Panc1 (cell line): ENCODE results near the gene AKIRIN2. TPM values are rescaled to one million over a fixed set of nuclear protein-coding genes. Genes with fewer than 3 reads are reported as not detected.
"Not testable (repeated sequence)": the region's sequence is repeated elsewhere in the genome, so short reads cannot be mapped to it uniquely, and the experiment has no call there.

ENCODE experiments used
- ATAC-seq: fragments of 200-7000 bp; cut with Tn5 transposase; 2 replicates; pipeline ENCODE4 v1.9.1; 2020; ENCODE audit warnings: mild to moderate bottlenecking, moderate library complexity
- BruUV-seq: library from RNA; stranded (reverse); fragments of 400-500 nt; replicated peaks from 2 replicates; lab custom pipeline; 2021; lab: Mats Ljungman, UMichigan
- CTCF ChIA-PET: fragments of 300-600 bp; sonication (Branson Sonifier 250); formaldehyde crosslinking; loops from one replicate; lab custom pipeline; 2022; ENCODE audit warnings: antibody characterized with exemption; lab: Charles Lee
- POLR2A ChIA-PET: fragments of 300-600 bp; sonication (Branson Sonifier 250); formaldehyde crosslinking; loops from one replicate; lab custom pipeline; 2022; ENCODE audit warnings: antibody characterized with exemption; lab: Charles Lee
- DNase-seq: peaks from one replicate; pipeline ENCODE4 v3.0.0-alpha.2; 2010; ENCODE audit warnings: low read depth, low spot score
- H3K27ac ChIP-seq: 2 replicates; pipeline ENCODE4 v1.5.1; 2011; ENCODE audit warnings: mild to moderate bottlenecking, low read length, inconsistent platforms
- H3K27me3 ChIP-seq: fragments of 200-500 bp; sonication (Bioruptor generic); 2 replicates; pipeline ENCODE4 v1.6.0; 2014; ENCODE audit warnings: low read length, inconsistent platforms; ENCODE audit not compliant: control insufficient read depth, insufficient read depth
- H3K36me3 ChIP-seq: fragments of 200-500 bp; sonication (Bioruptor generic); 2 replicates; pipeline ENCODE4 v1.5.1; 2014; ENCODE audit warnings: inconsistent platforms, mild to moderate bottlenecking, low read length, moderate library complexity; ENCODE audit not compliant: control insufficient read depth, insufficient read depth
- H3K4me1 ChIP-seq: 2 replicates; pipeline ENCODE4 v1.5.1; 2011; ENCODE audit warnings: inconsistent platforms, mild to moderate bottlenecking, low read length, moderate library complexity; ENCODE audit not compliant: control insufficient read depth, insufficient read depth
- H3K4me3 ChIP-seq, 2 experiments: 2 replicates each; pipeline ENCODE4 v1.5.1; 2011 to 2012; ENCODE audit warnings: low read depth in 2 of 2, low read length in 2 of 2, mild to moderate bottlenecking in 2 of 2, inconsistent platforms in 1 of 2, moderate library complexity in 1 of 2
- H3K9me3 ChIP-seq: fragments of 200-500 bp; sonication (Bioruptor generic); 2 replicates; pipeline ENCODE4 v1.5.1; 2014; ENCODE audit warnings: low read depth, mild to moderate bottlenecking, inconsistent platforms, low read length, moderate library complexity; ENCODE audit not compliant: control insufficient read depth, insufficient read depth
- POLR2AphosphoS5 ChIP-seq: IDR thresholded peaks from 2 replicates; pipeline ENCODE4 v1.6.1; 2012; ENCODE audit warnings: mild to moderate bottlenecking, low read depth, low read length, moderate library complexity
- SIN3A ChIP-seq: IDR thresholded peaks from 2 replicates; pipeline ENCODE4 v1.6.1; 2012; ENCODE audit warnings: low read depth, mild to moderate bottlenecking, low read length, moderate library complexity, borderline replicate concordance; ENCODE audit not compliant: insufficient read depth
- TCF7L2 ChIP-seq: IDR thresholded peaks from 2 replicates; pipeline ENCODE4 v1.6.1; 2011; ENCODE audit warnings: mild to moderate bottlenecking, low read depth, low read length, inconsistent platforms
- in situ Hi-C: cut with HindIII; loops from 2 replicates; pipeline ENCODE4 v1.10.0; 2016; ENCODE audit warnings: low sequenced_read_pairs, low pct_unique_long_range_greater_than_20kb
- intact Hi-C: fragments of 100-400 bp; cut with micrococcal nuclease; formaldehyde crosslinking; loops from one replicate; pipeline ENCODE4 v1.10.0; 2022; ENCODE audit not compliant: unreplicated experiment
- total RNA-seq: library from RNA; stranded (reverse); gene quantifications from one replicate; pipeline ENCODE4 v1.2.1, GENCODE V29; 2021; ENCODE audit not compliant: unreplicated experiment
- TF ChIP-seq, protein P1 (sequence below): fragments of 450-650 bp; IDR thresholded peaks from 2 replicates; pipeline ENCODE4 v1.5.1; 2017; ENCODE audit warnings: mild to moderate bottlenecking
- TF ChIP-seq, protein P2 (sequence below), 2 experiments: IDR thresholded peaks; 2 replicates each; pipeline ENCODE4 v1.6.1; 2011 to 2012; ENCODE audit warnings: low read depth in 2 of 2, control low read depth in 1 of 2, low read length in 1 of 2, mild to moderate bottlenecking in 1 of 2, moderate library complexity in 1 of 2; ENCODE audit not compliant: insufficient read depth in 1 of 2

The AKIRIN2 gene
- total RNA-seq, 1 experiment from 2014 or later: 47.6 TPM

DNA sequence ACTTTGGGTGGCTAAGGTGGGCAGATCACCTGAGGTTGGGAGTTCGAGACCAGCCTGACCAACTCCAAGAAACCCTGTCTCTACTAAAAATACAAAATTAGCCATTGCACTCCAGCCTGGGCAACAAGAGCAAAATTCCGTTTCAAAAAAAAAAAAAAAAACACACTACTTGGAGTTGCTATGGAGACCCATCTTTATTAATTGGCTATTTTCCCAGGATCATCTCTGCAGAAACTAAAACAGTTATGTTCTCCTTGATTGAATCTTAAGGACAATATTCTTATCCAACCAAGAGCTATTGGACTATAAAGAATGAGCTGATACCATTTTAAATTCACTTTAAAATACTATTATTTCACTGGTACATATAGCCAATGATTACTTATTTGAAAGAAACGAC lies 14.7 kb downstream of the AKIRIN2 start:
- Histone ChIP-seq H3K9me3 (no peaks in the 10 kb centered on the region), H3K27me3 (no peaks in the 10 kb centered on the region), H3K4me3 (no peak overlapping the region), H3K27ac (no peak overlapping the region), H3K36me3 (no peaks in the 10 kb centered on the region), H3K4me1 (peaks cover 8% of the 10 kb centered on the region; the same call in 1 of the 2 replicates)
- ATAC-seq: no peak
- ChIA-PET CTCF (interaction anchor here (0.6 kb wide), 1 partner anchor 86 kb away, joined by 3 read pairs; no protein-coding TSS in a partner anchor), POLR2A (interaction anchor here (0.6 to 1.0 kb wide), 2 partner anchors 10 to 100 kb away, joined by 7 to 9 read pairs; no protein-coding TSS in a partner anchor)
- intact Hi-C loops (no loop called here), in situ Hi-C loops (no loop called here)
- no peak for DNase-seq
- BruUV-seq: no TSS peak
- no peak for TF ChIP-seq TCF7L2
- TF ChIP-seq, protein P1, sequence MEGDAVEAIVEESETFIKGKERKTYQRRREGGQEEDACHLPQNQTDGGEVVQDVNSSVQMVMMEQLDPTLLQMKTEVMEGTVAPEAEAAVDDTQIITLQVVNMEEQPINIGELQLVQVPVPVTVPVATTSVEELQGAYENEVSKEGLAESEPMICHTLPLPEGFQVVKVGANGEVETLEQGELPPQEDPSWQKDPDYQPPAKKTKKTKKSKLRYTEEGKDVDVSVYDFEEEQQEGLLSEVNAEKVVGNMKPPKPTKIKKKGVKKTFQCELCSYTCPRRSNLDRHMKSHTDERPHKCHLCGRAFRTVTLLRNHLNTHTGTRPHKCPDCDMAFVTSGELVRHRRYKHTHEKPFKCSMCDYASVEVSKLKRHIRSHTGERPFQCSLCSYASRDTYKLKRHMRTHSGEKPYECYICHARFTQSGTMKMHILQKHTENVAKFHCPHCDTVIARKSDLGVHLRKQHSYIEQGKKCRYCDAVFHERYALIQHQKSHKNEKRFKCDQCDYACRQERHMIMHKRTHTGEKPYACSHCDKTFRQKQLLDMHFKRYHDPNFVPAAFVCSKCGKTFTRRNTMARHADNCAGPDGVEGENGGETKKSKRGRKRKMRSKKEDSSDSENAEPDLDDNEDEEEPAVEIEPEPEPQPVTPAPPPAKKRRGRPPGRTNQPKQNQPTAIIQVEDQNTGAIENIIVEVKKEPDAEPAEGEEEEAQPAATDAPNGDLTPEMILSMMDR: no peak
- TF ChIP-seq POLR2AphosphoS5: no peak
- TF ChIP-seq, protein P2, sequence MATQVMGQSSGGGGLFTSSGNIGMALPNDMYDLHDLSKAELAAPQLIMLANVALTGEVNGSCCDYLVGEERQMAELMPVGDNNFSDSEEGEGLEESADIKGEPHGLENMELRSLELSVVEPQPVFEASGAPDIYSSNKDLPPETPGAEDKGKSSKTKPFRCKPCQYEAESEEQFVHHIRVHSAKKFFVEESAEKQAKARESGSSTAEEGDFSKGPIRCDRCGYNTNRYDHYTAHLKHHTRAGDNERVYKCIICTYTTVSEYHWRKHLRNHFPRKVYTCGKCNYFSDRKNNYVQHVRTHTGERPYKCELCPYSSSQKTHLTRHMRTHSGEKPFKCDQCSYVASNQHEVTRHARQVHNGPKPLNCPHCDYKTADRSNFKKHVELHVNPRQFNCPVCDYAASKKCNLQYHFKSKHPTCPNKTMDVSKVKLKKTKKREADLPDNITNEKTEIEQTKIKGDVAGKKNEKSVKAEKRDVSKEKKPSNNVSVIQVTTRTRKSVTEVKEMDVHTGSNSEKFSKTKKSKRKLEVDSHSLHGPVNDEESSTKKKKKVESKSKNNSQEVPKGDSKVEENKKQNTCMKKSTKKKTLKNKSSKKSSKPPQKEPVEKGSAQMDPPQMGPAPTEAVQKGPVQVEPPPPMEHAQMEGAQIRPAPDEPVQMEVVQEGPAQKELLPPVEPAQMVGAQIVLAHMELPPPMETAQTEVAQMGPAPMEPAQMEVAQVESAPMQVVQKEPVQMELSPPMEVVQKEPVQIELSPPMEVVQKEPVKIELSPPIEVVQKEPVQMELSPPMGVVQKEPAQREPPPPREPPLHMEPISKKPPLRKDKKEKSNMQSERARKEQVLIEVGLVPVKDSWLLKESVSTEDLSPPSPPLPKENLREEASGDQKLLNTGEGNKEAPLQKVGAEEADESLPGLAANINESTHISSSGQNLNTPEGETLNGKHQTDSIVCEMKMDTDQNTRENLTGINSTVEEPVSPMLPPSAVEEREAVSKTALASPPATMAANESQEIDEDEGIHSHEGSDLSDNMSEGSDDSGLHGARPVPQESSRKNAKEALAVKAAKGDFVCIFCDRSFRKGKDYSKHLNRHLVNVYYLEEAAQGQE (IDR thresholded peaks at IDR 0.05; ENCODE audit: insufficient read depth in 1 of 2, low read depth in 2 of 2, low read length in 1 of 2): no peak
- TF ChIP-seq SIN3A: no peak

DNA sequence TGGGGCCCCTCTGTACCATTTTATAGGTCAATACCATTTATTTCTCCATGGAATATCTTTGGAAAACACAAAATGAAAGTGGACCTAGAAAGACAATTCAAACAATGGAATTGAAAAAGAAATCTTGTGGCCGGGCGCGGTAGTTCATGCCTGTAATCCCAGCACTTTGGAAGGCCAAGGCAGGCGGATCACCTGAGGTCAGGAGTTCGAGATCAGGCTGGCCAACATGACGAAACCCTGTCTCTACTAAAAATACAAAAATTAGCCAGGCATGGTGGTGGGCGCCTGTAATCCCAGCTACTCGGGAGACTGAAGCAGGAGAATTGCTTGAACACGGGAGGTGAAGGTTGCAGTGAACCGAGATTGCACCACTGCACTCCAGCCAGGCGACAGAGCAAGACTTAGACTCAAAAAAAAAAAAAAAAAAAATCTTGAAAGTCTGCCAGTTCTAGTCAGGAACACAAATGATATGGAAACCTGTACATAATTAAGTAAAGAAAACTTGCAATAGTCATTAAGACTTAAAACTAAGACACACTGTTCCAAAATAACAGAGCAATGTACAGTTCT lies 15.3 kb downstream of the AKIRIN2 start:
- BruUV-seq, in situ Hi-C loops: not testable (repeated sequence)

More for the DNA sequence above, 15.3 kb downstream of the AKIRIN2 start:
- H3K27ac ChIP-seq, H3K9me3 ChIP-seq, H3K36me3 ChIP-seq, CTCF ChIA-PET, DNase-seq, intact Hi-C loops, ATAC-seq, H3K4me3 ChIP-seq, H3K27me3 ChIP-seq, H3K4me1 ChIP-seq: not testable (repeated sequence)
- POLR2A ChIA-PET: interaction anchor here (1.0 kb wide), 1 partner anchor 12 kb away, joined by 5 read pairs; no protein-coding TSS in a partner anchor
